GM10266 (cell line): ENCODE measurements around the gene GAL.

Experiments used
- DNase-seq: peaks from one replicate; pipeline ENCODE4 v3.0.0; 2012; ENCODE audit errors: extremely low spot score
- CTCF ChIP-seq: IDR thresholded peaks from 2 replicates; pipeline ENCODE4 v1.5.1; 2012; ENCODE audit warnings: mild to moderate bottlenecking, low read depth; ENCODE audit not compliant: control insufficient read depth, insufficient read depth; ENCODE audit errors: missing control alignments

Gene GAL

GRCh38 chr11:68690671-68691401 lies 6.5 kb downstream of the GAL start:
- TF ChIP-seq CTCF = no peak
- DNase-seq = no peak

- no peak for TF ChIP-seq CTCF
- DNase-seq = no peak
Observed at GRCh38 chr11:68691402-68691784, 7.0 kb downstream of the GAL start.

- TF ChIP-seq CTCF = no peak
- DNase-seq = no peak
Observed at GRCh38 chr11:68692115-68692514, 7.8 kb downstream of the GAL start.

GRCh38 chr11:68692871-68693483 lies 8.6 kb downstream of the GAL start:
- no peak for TF ChIP-seq CTCF
- no peak for DNase-seq

- DNase-seq = no peak
- no peak for TF ChIP-seq CTCF
Observed at GRCh38 chr11:68693484-68693882, 9.1 kb downstream of the GAL start.

- TF ChIP-seq CTCF = no peak
- DNase-seq = no peak
Observed at GRCh38 chr11:68694431-68695297, 10.3 kb downstream of the GAL start.

GRCh38 chr11:68695531-68695930 lies 11.2 kb downstream of the GAL start:
- no peak for DNase-seq
- TF ChIP-seq CTCF = no peak
